B cell (primary cell): ENCODE data around the gene SLCO2B1. TPM values are rescaled to one million over a fixed set of nuclear protein-coding genes. Genes with fewer than 3 reads are reported as not detected.

Source experiments
- ATAC-seq: fragments of 200-7000 bp; cut with Tn5 transposase; one replicate; pipeline ENCODE4 v1.10.0; 2021; ENCODE audit warnings: low read depth, mild to moderate bottlenecking, moderate number of reproducible peaks, moderate library complexity
- CTCF ChIA-PET: fragments of 350-600 bp; sonication (Branson Sonifier 250); formaldehyde crosslinking; loops from one replicate; lab custom pipeline; 2021; ENCODE audit warnings: antibody characterized with exemption, inconsistent platforms; lab: Charles Lee
- POLR2A ChIA-PET: fragments of 350-600 bp; sonication (Branson Sonifier 250); formaldehyde crosslinking; loops from one replicate; lab custom pipeline; 2021; ENCODE audit warnings: antibody characterized with exemption; lab: Charles Lee
- DNase-seq: peaks from one replicate; pipeline ENCODE4 v3.0.0; 2013
- H2AFZ ChIP-seq: 2 replicates; pipeline ENCODE4 v1.6.1; 2012; ENCODE audit warnings: mild to moderate bottlenecking, low read depth, low read length; ENCODE audit not compliant: insufficient read depth, poor library complexity, severe bottlenecking
- H3K27ac ChIP-seq, 2 donors: 1 replicate in 1 of 2; 2 replicates in 1 of 2; pipeline ENCODE4 v1.5.1; 2012 to 2013; ENCODE audit warnings: low read length in 2 of 2, mild to moderate bottlenecking in 2 of 2, moderate library complexity in 1 of 2
- H3K27me3 ChIP-seq, 4 experiments: fragments of 200-600 bp in 1 of 4; sonication (generic) in 1 of 4; replicated peaks in 1 of 4; 1 replicate in 2 of 4; 2 replicates in 2 of 4; pipeline versions ENCODE4 v1.6.1 to v1.7.0; 2013 to 2016; ENCODE audit warnings: low read length in 3 of 4, mild to moderate bottlenecking in 2 of 4, mixed read lengths in 1 of 4, moderate library complexity in 1 of 4; ENCODE audit not compliant: insufficient read depth in 4 of 4, control insufficient read depth in 3 of 4; ENCODE audit errors: control extremely low read depth in 1 of 4
- H3K36me3 ChIP-seq, 2 experiments: replicated peaks in 1 of 2; 1 replicate in 1 of 2; 2 replicates in 1 of 2; pipeline versions ENCODE4 v1.6.1 to v1.7.1; 2013; ENCODE audit warnings: low read length in 1 of 2; ENCODE audit not compliant: insufficient read depth in 2 of 2, control insufficient read depth in 1 of 2; ENCODE audit errors: control extremely low read depth in 1 of 2, extremely low read depth in 1 of 2
- H3K4me1 ChIP-seq, 2 donors: fragments of 200-600 bp in 1 of 2; sonication (generic) in 1 of 2; 1 replicate in 1 of 2; 2 replicates in 1 of 2; pipeline versions ENCODE4 v1.5.1 to v1.6.1; 2013 to 2017; ENCODE audit warnings: low read length in 2 of 2; ENCODE audit not compliant: control insufficient read depth in 2 of 2, insufficient read depth in 2 of 2
- H3K4me2 ChIP-seq: replicated peaks from 2 replicates; pipeline ENCODE3; 2012; ENCODE audit warnings: mild to moderate bottlenecking, low read depth, low read length; ENCODE audit not compliant: poor library complexity, severe bottlenecking
- H3K4me3 ChIP-seq, 5 experiments: fragments of 200-600 bp in 1 of 5; sonication (generic) in 1 of 5; 1 replicate in 3 of 5; 2 replicates in 2 of 5; pipeline versions ENCODE4 v1.5.1 to v1.7.0; 2011 to 2016; ENCODE audit warnings: low read length in 4 of 5, mild to moderate bottlenecking in 4 of 5, low read depth in 2 of 5, control low read depth in 1 of 5, moderate library complexity in 1 of 5; ENCODE audit not compliant: insufficient read depth in 1 of 5; ENCODE audit errors: control extremely low read depth in 1 of 5, extremely low read depth in 1 of 5
- H3K79me2 ChIP-seq: fragments of 200-600 bp; sonication (generic); one replicate; pipeline ENCODE4 v1.6.0; 2016; ENCODE audit warnings: low read length; ENCODE audit not compliant: control insufficient read depth, insufficient read depth
- H3K9ac ChIP-seq: fragments of 200-600 bp; sonication (generic); 2 replicates; pipeline ENCODE4 v1.6.1; 2017; ENCODE audit warnings: mild to moderate bottlenecking, low read length, moderate library complexity
- H3K9me3 ChIP-seq, 3 donors: one replicate each; pipeline versions ENCODE4 v1.6.1 to v1.7.1; 2013; ENCODE audit warnings: low read length in 2 of 3; ENCODE audit not compliant: control insufficient read depth in 2 of 3, insufficient read depth in 1 of 3; ENCODE audit errors: control extremely low read depth in 1 of 3
- H4K20me1 ChIP-seq: 2 replicates; pipeline ENCODE4 v1.6.0; 2012; ENCODE audit warnings: mild to moderate bottlenecking, low read length; ENCODE audit not compliant: insufficient read depth, control insufficient read depth, poor library complexity, severe bottlenecking
- H3K27ac Mint-ChIP-seq: one replicate; pipeline ENCODE4 v1.8.0; 2021; ENCODE audit warnings: mixed read lengths
- H3K27me3 Mint-ChIP-seq: one replicate; pipeline ENCODE4 v1.8.0; 2021; ENCODE audit warnings: mixed read lengths
- H3K4me1 Mint-ChIP-seq: one replicate; pipeline ENCODE4 v1.8.0; 2021; ENCODE audit warnings: mixed read lengths
- H3K4me3 Mint-ChIP-seq: one replicate; pipeline ENCODE4 v1.8.0; 2021; ENCODE audit warnings: mixed read lengths
- H3K9me3 Mint-ChIP-seq: one replicate; pipeline ENCODE4 v1.8.0; 2022; ENCODE audit warnings: mixed read lengths; ENCODE audit not compliant: insufficient read depth
- CTCF ChIP-seq: fragments of 200-600 bp; IDR thresholded peaks from one replicate; pipeline ENCODE4 v1.8.0; 2022; ENCODE audit warnings: antibody characterized with exemption, mild to moderate bottlenecking
- EZH2 ChIP-seq: IDR thresholded peaks from 2 replicates; pipeline ENCODE4 v1.6.1; 2012; ENCODE audit warnings: borderline replicate concordance, low read depth, mild to moderate bottlenecking, moderate library complexity, low read length; ENCODE audit not compliant: insufficient read depth, poor library complexity, severe bottlenecking
- WGBS: methylation state at CpG from one replicate; pipeline ENCODE4 v1.1.5; 2013; ENCODE audit warnings: missing lambda C conversion rate; ENCODE audit not compliant: insufficient coverage; 5-methylcytosine and 5-hydroxymethylcytosine counted together
- intact Hi-C: fragments of 100-400 bp; cut with micrococcal nuclease; formaldehyde crosslinking; loops from one replicate; pipeline ENCODE4 v1.10.0; 2022
- polyA plus RNA-seq: library from polyadenylated mRNA; depleted of rRNA; stranded (reverse); fragments of >200 nt; gene quantifications from 2 replicates; pipeline ENCODE4 v1.2.3, GENCODE V29; 2012
- total RNA-seq, 2 donors: library from RNA; stranded (reverse); fragments of 120-200 nt in 1 of 2; gene quantifications; 1 replicate in 1 of 2; 2 replicates in 1 of 2; pipeline versions ENCODE4 v1.2.3 to v1.2.4, GENCODE V29; 2013 to 2022

Gene SLCO2B1
- total and polyA plus RNA-seq, 2 donors (not counting 1 experiment from before 2014, with no cell fraction given): 1.2 TPM; not detected in 1

- no peak overlapping the region for H3K4me2 ChIP-seq
- Mint-ChIP-seq H3K9me3 (no peaks in the 10 kb centered on the region), H3K4me1 (peaks cover 11% of the 10 kb centered on the region), H3K27me3 (peaks cover 20% of the 10 kb centered on the region), H3K4me3 (no peak overlapping the region), H3K27ac (no peak overlapping the region)
- intact Hi-C loops: no loop called here
- H3K79me2 ChIP-seq: no peaks in the 10 kb centered on the region
- no peaks in the 10 kb centered on the region for H3K27me3 ChIP-seq
- no peak for ATAC-seq
- H3K9me3 ChIP-seq: no peaks in the 10 kb centered on the region
- no peaks in the 10 kb centered on the region for H3K36me3 ChIP-seq
- CTCF ChIA-PET: interaction anchor here (0.9 to 11.7 kb wide), 3 partner anchors 94 to 128 kb away, joined by 3 to 284 read pairs (median 199); no protein-coding TSS in a partner anchor
- WGBS: 73% methylated on average over 6 of the region's 9 CpGs
- POLR2A ChIA-PET: no interaction called here
- no peak overlapping the region for H3K4me3 ChIP-seq
- no peak overlapping the region for H3K9ac ChIP-seq
- H3K4me1 ChIP-seq: peaks cover 6 to 7% of the 10 kb centered on the region in 2 donors
- H3K27ac ChIP-seq: no peak overlapping the region
- TF ChIP-seq CTCF (no peak), EZH2 (no peak)
- H4K20me1 ChIP-seq: no peaks in the 10 kb centered on the region
- no peak overlapping the region for H2AFZ ChIP-seq
- no peak for DNase-seq
These were observed 3.0 kb upstream of the SLCO2B1 start for GRCh38 chr11:75147875-75148263.

GRCh38 chr11:75148436-75148983 lies 2.4 kb upstream of the SLCO2B1 start:
- H3K4me3 ChIP-seq: no peak overlapping the region
- no peaks in the 10 kb centered on the region for H3K27me3 ChIP-seq
- peaks cover 5% of the 10 kb centered on the region for H3K4me1 Mint-ChIP-seq
- H2AFZ ChIP-seq: no peak overlapping the region
- no peaks in the 10 kb centered on the region for H4K20me1 ChIP-seq
- H3K27me3 Mint-ChIP-seq: peaks cover 23% of the 10 kb centered on the region
- intact Hi-C loops: no loop called here
- no peaks in the 10 kb centered on the region for H3K9me3 ChIP-seq
- H3K27ac Mint-ChIP-seq: no peak overlapping the region
- no peaks in the 10 kb centered on the region for H3K79me2 ChIP-seq
- no peak overlapping the region for H3K27ac ChIP-seq
- DNase-seq (no peak), ATAC-seq (no peak)
- no peak for TF ChIP-seq CTCF
- TF ChIP-seq EZH2: no peak
- CTCF ChIA-PET: interaction anchor here (3.0 to 11.7 kb wide), 2 partner anchors 9 to 127 kb away, joined by 19 to 199 read pairs; no protein-coding TSS in a partner anchor
- H3K4me1 ChIP-seq: peaks cover 0 to under 1% of the 10 kb centered on the region in 2 donors
- no peak overlapping the region for H3K4me3 Mint-ChIP-seq
- H3K4me2 ChIP-seq: no peak overlapping the region
- POLR2A ChIA-PET: no interaction called here
- H3K9ac ChIP-seq: no peak overlapping the region
- H3K36me3 ChIP-seq: no peaks in the 10 kb centered on the region
- no peaks in the 10 kb centered on the region for H3K9me3 Mint-ChIP-seq
- WGBS: 100% methylated on average over 4 of the region's 6 CpGs
